HG03565 (cell line): Measurements from ENCODE around the gene NFATC2IP.
"Not testable (repeated sequence)": the region's sequence is repeated elsewhere in the genome, so short reads cannot be mapped to it uniquely, and the experiment has no call there.

Experiments used
- ATAC-seq: cut with Tn5 transposase; IDR thresholded peaks from one replicate; pipeline ENCODE4 v1.9.1; 2021; ENCODE audit warnings: mild to moderate bottlenecking, moderate library complexity; ENCODE audit not compliant: unreplicated experiment

The NFATC2IP gene

GRCh38 chr16:28990375-28991040 lies 39.8 kb downstream of the NFATC2IP start:
- ATAC-seq = no peak

GRCh38 chr16:28991687-28992086 lies 41.0 kb downstream of the NFATC2IP start:
- ATAC-seq = no peak

- no peak for ATAC-seq
Measured at GRCh38 chr16:28992496-28992895, 41.8 kb downstream of the NFATC2IP start.

GRCh38 chr16:28998837-28999236 lies 48.1 kb downstream of the NFATC2IP start:
- no peak for ATAC-seq

GRCh38 chr16:28999577-28999976 lies 48.8 kb downstream of the NFATC2IP start:
- ATAC-seq = no peak

GRCh38 chr16:29000019-29000418 lies 49.3 kb downstream of the NFATC2IP start:
- ATAC-seq = no peak

- not testable (repeated sequence) for ATAC-seq
Measured at GRCh38 chr16:29004496-29005139, 53.9 kb downstream of the NFATC2IP start.

- no peak for ATAC-seq
Measured at GRCh38 chr16:29007730-29008593, 57.2 kb downstream of the NFATC2IP start.

GRCh38 chr16:29009050-29009837 lies 58.5 kb downstream of the NFATC2IP start:
- ATAC-seq = no peak

- ATAC-seq = no peak
Measured at GRCh38 chr16:29009838-29010166, 59.1 kb downstream of the NFATC2IP start.

- ATAC-seq = no peak
Measured at GRCh38 chr16:29011112-29011511, 60.4 kb downstream of the NFATC2IP start.

GRCh38 chr16:29011851-29012250 lies 61.1 kb downstream of the NFATC2IP start:
- no peak for ATAC-seq

- ATAC-seq = no peak
Measured at GRCh38 chr16:29012913-29013553, 62.3 kb downstream of the NFATC2IP start.

- no peak for ATAC-seq
Measured at GRCh38 chr16:29014561-29015069, 63.9 kb downstream of the NFATC2IP start.
